GM19468 (cell line): ENCODE measurements around the gene PLD4.
"Not testable (repeated sequence)": the region's sequence is repeated elsewhere in the genome, so short reads cannot be mapped to it uniquely, and the experiment has no call there.

Source experiments
- ATAC-seq: cut with Tn5 transposase; IDR thresholded peaks from one replicate; pipeline ENCODE4 v1.9.1; 2021; ENCODE audit warnings: mild to moderate bottlenecking, moderate library complexity, moderate number of reproducible peaks; ENCODE audit not compliant: unreplicated experiment; ENCODE audit errors: extremely low read depth

PLD4 gene

GRCh38 chr14:104895786-104896661 is 28.7 kb upstream of the PLD4 start:
- no peak for ATAC-seq

GRCh38 chr14:104897330-104898194 is 27.1 kb upstream of the PLD4 start:
- no peak for ATAC-seq

- ATAC-seq = no peak
These were observed 26.5 kb upstream of the PLD4 start for GRCh38 chr14:104898195-104898558.

- ATAC-seq = no peak
These were observed 25.7 kb upstream of the PLD4 start for GRCh38 chr14:104898870-104899510.

- ATAC-seq = no peak
These were observed 24.9 kb upstream of the PLD4 start for GRCh38 chr14:104899781-104900180.

GRCh38 chr14:104900639-104901512 is 23.8 kb upstream of the PLD4 start:
- ATAC-seq = no peak

GRCh38 chr14:104903990-104904389 is 20.7 kb upstream of the PLD4 start:
- no peak for ATAC-seq

- not testable (repeated sequence) for ATAC-seq
These were observed 19.8 kb upstream of the PLD4 start for GRCh38 chr14:104904650-104905578.

GRCh38 chr14:104905579-104905933 is 19.1 kb upstream of the PLD4 start:
- ATAC-seq = not testable (repeated sequence)

GRCh38 chr14:104908303-104908702 is 16.4 kb upstream of the PLD4 start:
- no peak for ATAC-seq

GRCh38 chr14:104912053-104912452 is 12.6 kb upstream of the PLD4 start:
- no peak for ATAC-seq

- ATAC-seq = no peak
These were observed 11.2 kb upstream of the PLD4 start for GRCh38 chr14:104913435-104913834.

- no peak for ATAC-seq
These were observed 7.6 kb upstream of the PLD4 start for GRCh38 chr14:104917116-104917515.

GRCh38 chr14:104917993-104918392 is 6.7 kb upstream of the PLD4 start:
- no peak for ATAC-seq

GRCh38 chr14:104919152-104919992 is 5.3 kb upstream of the PLD4 start:
- ATAC-seq = not testable (repeated sequence)

- no peak for ATAC-seq
These were observed 4.7 kb upstream of the PLD4 start for GRCh38 chr14:104919993-104920315.

- no peak for ATAC-seq
These were observed 849 bp upstream of the PLD4 start for GRCh38 chr14:104923640-104924420.
